SU-DHL-6 (cell line): ENCODE results near the gene CGB1.

Experiments used
- H2AFZ ChIP-seq: fragments of 200-600 bp; sonication (generic); 2 replicates; pipeline ENCODE4 v1.6.1; 2014; ENCODE audit warnings: low read depth, mild to moderate bottlenecking, moderate library complexity, mixed read lengths, antibody characterized with exemption, low read length; ENCODE audit not compliant: severe bottlenecking
- H3F3A ChIP-seq: fragments of 200-600 bp; shearing (Covaris generic); 2 replicates; pipeline ENCODE4 v1.6.0; 2016; ENCODE audit warnings: antibody characterized with exemption, mild to moderate bottlenecking; ENCODE audit not compliant: insufficient read depth
- H3K27ac ChIP-seq: fragments of 200-600 bp; sonication (generic); 2 replicates; pipeline ENCODE4 v1.5.1; 2016; ENCODE audit warnings: low read depth, mild to moderate bottlenecking, low read length, moderate library complexity, mixed read lengths
- H3K27me3 ChIP-seq: fragments of 200-600 bp; sonication (generic), shearing (Covaris generic); 2 replicates; pipeline ENCODE4 v1.6.0; 2014; ENCODE audit warnings: mild to moderate bottlenecking, low read length
- H3K36me3 ChIP-seq: fragments of 200-600 bp; sonication (generic); 2 replicates; pipeline ENCODE4 v1.6.1; 2014; ENCODE audit warnings: mild to moderate bottlenecking, low read length, mixed read lengths
- H3K4me2 ChIP-seq: fragments of 300-600, 200-600 bp; shearing (Covaris generic), sonication (generic); 2 replicates; pipeline ENCODE4 v1.6.0; 2014; ENCODE audit warnings: low read length, low read depth, mild to moderate bottlenecking; ENCODE audit not compliant: poor library complexity, severe bottlenecking
- H3K4me3 ChIP-seq: fragments of 200-600 bp; sonication (generic); 2 replicates; pipeline ENCODE4 v1.5.1; 2014; ENCODE audit warnings: antibody characterized with exemption, low read length, mild to moderate bottlenecking, mixed read lengths; ENCODE audit not compliant: insufficient read depth, poor library complexity, severe bottlenecking
- H3K79me2 ChIP-seq: fragments of 200-600 bp; sonication (generic); 2 replicates; pipeline ENCODE4 v1.6.1; 2014; ENCODE audit warnings: mild to moderate bottlenecking, low read length, moderate library complexity; ENCODE audit not compliant: insufficient read depth
- H3K9ac ChIP-seq: fragments of 200-600 bp; sonication (generic); 2 replicates; pipeline ENCODE4 v1.7.0; 2014; ENCODE audit warnings: mild to moderate bottlenecking, low read length
- H3K9me2 ChIP-seq: fragments of 200-600 bp; sonication (generic); replicated peaks from 2 replicates; pipeline ENCODE4 v1.6.1; 2014; ENCODE audit warnings: low read length; ENCODE audit not compliant: insufficient read depth
- H3K9me3 ChIP-seq: fragments of 200-600 bp; sonication (generic); 2 replicates; pipeline ENCODE4 v1.6.1; 2014; ENCODE audit warnings: low read length, mixed read lengths; ENCODE audit not compliant: insufficient read depth
- H4K20me1 ChIP-seq: fragments of 200-600 bp; sonication (generic); 2 replicates; pipeline ENCODE4 v1.6.1; 2014; ENCODE audit warnings: low read depth, mild to moderate bottlenecking, antibody characterized with exemption, low read length, moderate library complexity, mixed read lengths
- EZH2phosphoT487 ChIP-seq: fragments of 200-600 bp; sonication (generic), shearing (Covaris generic); conservative IDR thresholded peaks from 2 replicates; pipeline ENCODE4 v1.6.1; 2018; ENCODE audit warnings: mild to moderate bottlenecking, antibody characterized with exemption, low read length, moderate library complexity, mixed read lengths
- TF ChIP-seq, protein P1 (sequence below): fragments of 200-600 bp; sonication (generic); IDR thresholded peaks from one replicate; pipeline ENCODE4 v1.5.1; 2017; ENCODE audit warnings: antibody characterized with exemption, mild to moderate bottlenecking, low read length, moderate library complexity; ENCODE audit not compliant: insufficient read depth, poor library complexity, severe bottlenecking

CGB1 gene

GRCh38 chr19:49064768-49065611, 28.3 kb upstream of the CGB1 start, which contains the start of gene NTF4:
Gene NTF4 (minus strand): TSS chr19:49064818. CDS start chr19:49061997, 2,821 bp downstream.
- no peak within 1 kb of the TSS for H3K27ac ChIP-seq
- no peak within 1 kb of the TSS for H3K4me2 ChIP-seq
- no peaks in the 10 kb centered on the region for H3K27me3 ChIP-seq
- no peak within 1 kb of the TSS for H3K4me3 ChIP-seq
- no peak within 1 kb of the TSS for H2AFZ ChIP-seq
- H3K9me2 ChIP-seq: no peaks in the 10 kb centered on the region
- no peaks in the 10 kb centered on the region for H3K79me2 ChIP-seq
- TF ChIP-seq, protein P1, sequence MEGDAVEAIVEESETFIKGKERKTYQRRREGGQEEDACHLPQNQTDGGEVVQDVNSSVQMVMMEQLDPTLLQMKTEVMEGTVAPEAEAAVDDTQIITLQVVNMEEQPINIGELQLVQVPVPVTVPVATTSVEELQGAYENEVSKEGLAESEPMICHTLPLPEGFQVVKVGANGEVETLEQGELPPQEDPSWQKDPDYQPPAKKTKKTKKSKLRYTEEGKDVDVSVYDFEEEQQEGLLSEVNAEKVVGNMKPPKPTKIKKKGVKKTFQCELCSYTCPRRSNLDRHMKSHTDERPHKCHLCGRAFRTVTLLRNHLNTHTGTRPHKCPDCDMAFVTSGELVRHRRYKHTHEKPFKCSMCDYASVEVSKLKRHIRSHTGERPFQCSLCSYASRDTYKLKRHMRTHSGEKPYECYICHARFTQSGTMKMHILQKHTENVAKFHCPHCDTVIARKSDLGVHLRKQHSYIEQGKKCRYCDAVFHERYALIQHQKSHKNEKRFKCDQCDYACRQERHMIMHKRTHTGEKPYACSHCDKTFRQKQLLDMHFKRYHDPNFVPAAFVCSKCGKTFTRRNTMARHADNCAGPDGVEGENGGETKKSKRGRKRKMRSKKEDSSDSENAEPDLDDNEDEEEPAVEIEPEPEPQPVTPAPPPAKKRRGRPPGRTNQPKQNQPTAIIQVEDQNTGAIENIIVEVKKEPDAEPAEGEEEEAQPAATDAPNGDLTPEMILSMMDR: no peak
- no peak for TF ChIP-seq EZH2phosphoT487
- no peaks in the 10 kb centered on the region for H3K36me3 ChIP-seq
- H3F3A ChIP-seq: no peaks in the 10 kb centered on the region
- H3K9me3 ChIP-seq: no peaks in the 10 kb centered on the region
- H3K9ac ChIP-seq: no peak within 1 kb of the TSS
- H4K20me1 ChIP-seq: no peaks in the 10 kb centered on the region

DNA sequence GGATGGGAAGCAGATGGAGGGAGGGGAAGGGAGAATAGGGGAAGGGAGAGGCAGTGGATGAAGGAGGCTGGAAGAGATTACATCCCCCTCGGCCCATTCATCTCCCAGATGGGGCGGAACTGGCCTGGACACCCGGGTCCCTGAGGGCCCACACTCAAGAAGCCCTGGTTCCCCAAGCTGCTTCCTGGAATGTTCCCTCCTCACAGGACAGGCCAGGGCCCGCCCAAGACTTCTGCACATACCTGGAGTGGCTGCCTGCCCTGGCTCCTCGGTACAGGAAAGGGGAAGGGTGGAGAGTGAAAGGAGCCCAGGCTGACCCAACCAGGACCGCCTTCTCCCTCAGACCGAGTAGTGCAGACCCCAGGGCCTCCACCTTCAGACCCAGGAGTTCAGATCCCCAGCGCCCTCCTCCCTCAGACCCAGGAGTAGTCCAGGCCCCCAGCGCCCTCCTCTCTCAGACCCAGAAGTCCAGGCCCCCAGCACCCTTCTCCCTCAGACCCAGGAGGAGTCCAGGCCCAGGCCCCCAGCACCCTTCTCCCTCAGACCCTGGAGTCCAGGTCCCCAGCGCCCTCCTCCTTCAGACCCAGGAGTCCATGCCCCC, 27.4 kb upstream of the CGB1 start:
- no peaks in the 10 kb centered on the region for H3F3A ChIP-seq
- no peaks in the 10 kb centered on the region for H3K36me3 ChIP-seq
- H3K27me3 ChIP-seq: no peaks in the 10 kb centered on the region
- H3K9me3 ChIP-seq: no peaks in the 10 kb centered on the region
- no peak overlapping the region for H3K9ac ChIP-seq
- H3K79me2 ChIP-seq: no peaks in the 10 kb centered on the region
- TF ChIP-seq EZH2phosphoT487: no peak
- TF ChIP-seq, protein P1: no peak
- H3K9me2 ChIP-seq: no peaks in the 10 kb centered on the region
- H3K4me2 ChIP-seq: no peak overlapping the region
- H2AFZ ChIP-seq: no peak overlapping the region
- no peak overlapping the region for H3K4me3 ChIP-seq
- no peak overlapping the region for H3K27ac ChIP-seq
- H4K20me1 ChIP-seq: no peaks in the 10 kb centered on the region

DNA sequence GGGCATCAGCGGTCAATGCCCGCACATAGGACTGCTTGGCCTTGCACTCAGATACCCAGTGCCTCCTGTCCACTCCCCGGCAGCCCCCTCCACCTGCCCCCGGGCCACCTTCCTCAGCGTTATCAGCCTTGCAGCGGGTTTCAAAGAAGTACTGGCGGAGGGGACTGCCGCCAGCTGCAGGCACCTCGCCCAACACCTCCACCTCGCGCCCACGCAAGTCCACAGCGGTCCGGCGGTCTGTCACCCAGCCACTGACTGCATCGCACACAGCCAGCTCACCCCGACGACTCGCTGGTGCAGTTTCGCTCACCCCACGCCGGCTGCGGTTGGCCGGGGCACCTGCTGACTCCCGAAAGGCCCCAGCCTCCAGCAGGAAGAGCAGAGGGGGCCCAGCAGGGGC, 24.8 kb upstream of the CGB1 start:
- Histone ChIP-seq H3K9me3 (no peaks in the 10 kb centered on the region), H4K20me1 (no peaks in the 10 kb centered on the region), H2AFZ (no peak overlapping the region), H3K27me3 (no peaks in the 10 kb centered on the region), H3K79me2 (no peaks in the 10 kb centered on the region), H3K9ac (no peak overlapping the region), H3K4me3 (no peak overlapping the region), H3K9me2 (no peaks in the 10 kb centered on the region), H3K27ac (no peak overlapping the region), H3K4me2 (no peak overlapping the region), H3K36me3 (no peaks in the 10 kb centered on the region), H3F3A (no peaks in the 10 kb centered on the region)
- TF ChIP-seq, protein P1: no peak
- no peak for TF ChIP-seq EZH2phosphoT487
